ENCODE results near the gene ZBP1.

GRCh38 chr20:57587278-57587988 is 32.8 kb downstream of the ZBP1 start:
- TF ChIP-seq PPARA (CRISPR knock-in tag; IDR thresholded peaks at IDR 0.05; ENCODE audit: borderline replicate concordance) (no peak), GLIS3 (CRISPR knock-in tag; IDR thresholded peaks at IDR 0.05) (no peak), ARNTL (CRISPR knock-in tag; IDR thresholded peaks at IDR 0.05; ENCODE audit: borderline replicate concordance, low read depth) (no peak), PATZ1 (CRISPR knock-in tag; IDR thresholded peaks at IDR 0.05; ENCODE audit: borderline replicate concordance) (no peak), ZNF565 (CRISPR knock-in tag; conservative IDR thresholded peaks at IDR 0.05; ENCODE audit: low read depth) (no peak), TCF4 (CRISPR knock-in tag; IDR thresholded peaks at IDR 0.05; ENCODE audit: borderline replicate concordance) (no peak), ZFP30 (CRISPR knock-in tag; IDR thresholded peaks at IDR 0.05) (no peak)
- TF ChIP-seq, protein P1, sequence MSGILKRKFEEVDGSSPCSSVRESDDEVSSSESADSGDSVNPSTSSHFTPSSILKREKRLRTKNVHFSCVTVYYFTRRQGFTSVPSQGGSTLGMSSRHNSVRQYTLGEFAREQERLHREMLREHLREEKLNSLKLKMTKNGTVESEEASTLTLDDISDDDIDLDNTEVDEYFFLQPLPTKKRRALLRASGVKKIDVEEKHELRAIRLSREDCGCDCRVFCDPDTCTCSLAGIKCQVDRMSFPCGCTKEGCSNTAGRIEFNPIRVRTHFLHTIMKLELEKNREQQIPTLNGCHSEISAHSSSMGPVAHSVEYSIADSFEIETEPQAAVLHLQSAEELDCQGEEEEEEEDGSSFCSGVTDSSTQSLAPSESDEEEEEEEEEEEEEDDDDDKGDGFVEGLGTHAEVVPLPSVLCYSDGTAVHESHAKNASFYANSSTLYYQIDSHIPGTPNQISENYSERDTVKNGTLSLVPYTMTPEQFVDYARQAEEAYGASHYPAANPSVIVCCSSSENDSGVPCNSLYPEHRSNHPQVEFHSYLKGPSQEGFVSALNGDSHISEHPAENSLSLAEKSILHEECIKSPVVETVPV (CRISPR knock-in tag; IDR thresholded peaks at IDR 0.05), result no peak

Measured in SK-N-SH treated with all-trans-retinoic acid at 6 μM for 48 hours (cell line).